GM18498 (cell line): ENCODE results near the gene LINGO3.

Source experiments
- ATAC-seq: cut with Tn5 transposase; IDR thresholded peaks from one replicate; pipeline ENCODE4 v1.9.1; 2021; ENCODE audit warnings: mild to moderate bottlenecking, moderate library complexity; ENCODE audit not compliant: unreplicated experiment

LINGO3 gene

DNA sequence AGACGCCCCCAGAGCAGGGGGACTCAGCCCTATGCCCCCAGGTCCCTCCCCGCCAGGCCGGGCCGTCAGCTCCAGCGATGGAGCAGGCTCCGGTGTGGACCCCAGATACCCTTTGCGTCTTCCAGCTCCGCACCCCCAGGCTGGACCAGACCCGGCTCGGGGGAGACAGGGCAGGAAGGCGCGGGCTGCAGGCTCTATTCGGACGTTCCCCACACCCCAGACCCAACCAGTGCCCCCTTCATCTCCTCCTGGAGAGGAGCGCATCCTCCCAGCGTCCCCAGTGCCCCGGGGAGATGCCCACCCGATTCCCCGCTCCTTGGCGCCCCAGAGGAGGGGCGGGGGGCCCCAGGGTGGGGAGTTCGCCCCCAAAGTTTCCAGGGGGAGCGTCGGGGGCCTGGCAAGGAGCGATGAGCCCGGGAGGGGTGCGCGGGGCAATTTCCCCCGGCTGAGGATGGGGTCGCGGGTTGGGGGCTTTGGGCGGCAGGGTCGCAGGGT is 389 bp downstream of the LINGO3 start:
- ATAC-seq: no peak

DNA sequence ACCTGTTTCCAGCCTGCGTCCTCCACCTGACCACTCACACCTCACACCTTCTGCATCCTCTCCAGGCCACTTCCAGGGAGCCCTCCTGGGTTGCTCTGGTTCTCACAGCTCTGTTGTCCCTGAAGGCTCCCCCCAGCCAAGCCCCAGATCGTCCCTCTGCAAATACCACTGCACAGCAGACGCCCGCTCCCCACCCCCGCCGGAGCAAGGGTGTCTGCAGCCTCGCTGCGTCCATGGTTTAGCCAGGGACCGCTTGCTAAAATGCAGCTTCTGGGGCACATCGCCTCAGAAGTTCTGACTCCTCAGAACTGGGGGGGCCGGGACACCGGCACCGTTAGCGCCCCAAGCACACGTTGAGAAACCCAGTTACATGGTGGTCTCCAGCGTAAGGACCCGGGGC is 983 bp downstream of the LINGO3 start:
- no peak for ATAC-seq

- no peak for ATAC-seq
Observed at GRCh38 chr19:2306281-2306806, 1.6 kb downstream of the LINGO3 start.

- no peak for ATAC-seq
Observed at GRCh38 chr19:2305452-2306280, 2.3 kb downstream of the LINGO3 start.

GRCh38 chr19:2303211-2303798 is 4.6 kb downstream of the LINGO3 start:
- no peak for ATAC-seq

GRCh38 chr19:2302319-2303210 is 5.4 kb downstream of the LINGO3 start:
- ATAC-seq: no peak

GRCh38 chr19:2300533-2300932 is 7.4 kb downstream of the LINGO3 start:
- no peak for ATAC-seq

DNA sequence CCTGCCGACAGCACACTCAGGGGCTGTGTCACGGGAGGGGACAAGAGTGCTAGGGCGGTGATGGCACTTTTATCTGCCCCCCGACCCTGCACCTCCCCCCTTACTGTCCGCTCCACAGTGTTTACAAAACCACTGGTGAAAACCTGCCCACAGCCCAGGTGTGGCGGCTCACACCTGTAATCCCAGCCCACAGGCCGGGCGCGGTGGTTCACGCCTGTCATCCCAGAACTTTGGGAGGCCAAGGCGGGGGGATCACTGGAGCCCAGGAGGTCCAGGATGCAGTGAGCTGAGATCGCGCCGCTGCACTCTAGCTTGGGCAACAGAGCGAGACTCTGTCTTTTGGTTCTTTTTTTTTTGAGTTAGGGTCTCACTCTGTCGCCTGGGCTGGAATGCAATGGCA is 11.8 kb downstream of the LINGO3 start:
- ATAC-seq: no peak

DNA sequence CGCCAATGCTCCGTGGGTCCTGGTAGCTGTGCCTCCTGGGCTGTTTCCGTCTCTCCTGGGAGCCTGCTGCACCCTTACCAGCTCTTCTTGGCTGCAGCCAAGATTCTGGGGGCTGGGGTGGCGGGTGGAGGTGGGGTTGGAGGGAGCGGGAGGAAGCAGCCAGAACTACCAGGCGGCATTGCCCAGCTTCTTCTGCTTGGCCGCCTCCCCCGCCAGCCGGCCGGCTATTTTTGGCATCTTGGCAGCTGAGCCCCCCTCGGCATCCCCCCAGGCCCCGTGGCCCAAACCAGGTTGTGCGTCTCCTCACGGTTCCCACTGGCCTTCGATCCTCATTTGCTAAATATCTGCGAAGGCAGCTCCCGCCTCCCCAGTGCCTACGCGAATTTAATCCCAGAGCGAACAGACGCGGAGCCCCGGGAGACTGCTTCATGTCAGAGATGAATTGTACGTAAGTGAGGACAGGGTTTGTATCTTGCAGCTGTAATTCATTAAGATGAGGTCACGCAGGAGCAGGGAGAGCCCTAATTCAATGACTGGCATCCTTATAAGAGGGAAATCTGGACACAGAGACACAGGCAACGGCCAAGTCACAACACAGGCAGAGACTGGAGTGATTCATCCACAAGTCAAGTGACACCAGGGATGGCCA is 13.1 kb downstream of the LINGO3 start:
- no peak for ATAC-seq

- no peak for ATAC-seq
Observed at GRCh38 chr19:2291185-2291751, 16.7 kb downstream of the LINGO3 start.

- peak; percentile 18 for ATAC-seq
Observed at GRCh38 chr19:2290441-2291184, 17.3 kb downstream of the LINGO3 start.

- peak; percentile 39 for ATAC-seq
Observed at GRCh38 chr19:2289714-2290435, 18.1 kb downstream of the LINGO3 start.

GRCh38 chr19:2288818-2289713 is 18.9 kb downstream of the LINGO3 start:
- ATAC-seq: peak; percentile 16

GRCh38 chr19:2288338-2288817 is 19.6 kb downstream of the LINGO3 start:
- ATAC-seq: no peak

DNA sequence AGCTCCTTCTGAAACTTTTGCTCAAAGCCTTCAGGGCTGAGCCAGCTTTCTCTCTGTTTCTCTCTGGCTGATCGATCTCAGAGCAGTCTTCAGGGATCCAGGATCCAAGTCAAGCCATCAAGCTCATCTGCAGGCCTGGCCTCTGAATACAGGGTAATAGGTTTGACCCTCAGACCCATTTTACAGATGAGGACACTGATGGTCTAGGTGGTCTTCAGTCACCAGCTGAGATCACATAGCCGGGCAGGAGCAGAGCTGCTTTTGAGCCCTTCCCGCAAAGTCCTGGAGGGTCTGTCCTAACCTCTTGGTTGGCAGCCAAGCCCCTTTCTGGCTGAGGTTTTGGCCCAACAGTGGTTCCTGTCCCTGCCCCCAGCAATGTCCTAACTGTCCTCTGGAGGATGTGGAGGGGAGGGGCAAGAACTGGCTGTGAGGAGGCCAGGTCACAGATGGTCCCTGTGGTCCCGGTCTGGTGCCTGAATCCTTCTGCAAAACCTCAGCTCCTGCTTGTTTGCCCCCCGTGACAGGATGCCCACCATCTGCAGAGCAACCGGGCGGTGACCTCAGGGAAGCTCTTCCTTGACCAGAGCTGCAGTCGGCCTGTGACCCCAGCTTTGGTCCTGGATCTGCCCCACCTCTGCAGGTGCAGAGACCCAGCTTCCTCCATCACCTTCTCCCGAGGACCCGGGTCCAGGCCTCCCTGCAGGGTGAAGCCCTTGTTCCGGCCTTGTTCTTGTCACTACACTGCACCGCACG is 20.2 kb downstream of the LINGO3 start:
- ATAC-seq: no peak

- no peak for ATAC-seq
Observed at GRCh38 chr19:2286402-2287140, 21.4 kb downstream of the LINGO3 start.
